ENCODE data around the gene CEP112. TPM values are rescaled to one million over a fixed set of nuclear protein-coding genes. Genes with fewer than 3 reads are reported as not detected.

CEP112 gene
- total and polyA plus RNA-seq, 2 donors (not counting 1 experiment from before 2014, with no cell fraction given), result 5.4 to 6.4 TPM

- no peak overlapping the region for H3K27ac ChIP-seq (ENCODE audit: insufficient read depth, low read length)
- H3K27me3 ChIP-seq (ENCODE audit: control insufficient read depth, insufficient read depth, low read length), result no peaks in the 10 kb centered on the region
- no peak overlapping the region for H3K4me2 ChIP-seq (ENCODE audit: extremely low read depth, insufficient read depth, low read length)
- no peaks in the 10 kb centered on the region for H3K36me3 ChIP-seq (ENCODE audit: control insufficient read depth, insufficient read depth, low read length)
- TF ChIP-seq CTCF (conservative IDR thresholded peaks at IDR 0.05 in 1 of 2, IDR thresholded peaks at IDR 0.05 in 1 of 2; ENCODE audit: low read depth in 1 of 2, low read length in 2 of 2) (no peak), EZH2 (IDR thresholded peaks at IDR 0.05; ENCODE audit: low read length, missing control alignments) (no peak)
- no peaks in the 10 kb centered on the region for H3K4me1 ChIP-seq (ENCODE audit: control insufficient read depth, extremely low read depth, insufficient read depth, low read length)
- no peaks in the 10 kb centered on the region for H3K9me3 ChIP-seq (ENCODE audit: control insufficient read depth, insufficient read depth, low read depth, low read length)
- H4K20me1 ChIP-seq (ENCODE audit: control insufficient read depth, extremely low read depth, insufficient read depth, low read length), result no peaks in the 10 kb centered on the region
- H3K4me3 ChIP-seq (replicated peaks in 1 of 4; ENCODE audit: control extremely low read depth in 1 of 4, insufficient read depth in 1 of 4, low read depth in 3 of 4, low read length in 4 of 4), result no peak overlapping the region
- no peak overlapping the region for H2AFZ ChIP-seq (ENCODE audit: low read length)
- H3K79me2 ChIP-seq (ENCODE audit: control insufficient read depth, insufficient read depth, low read length), result no peaks in the 10 kb centered on the region
- H3K9ac ChIP-seq (ENCODE audit: insufficient read depth, low read length), result no peak overlapping the region
- DNase-seq (ENCODE audit: low read depth in 2 of 2), result no peak
Measured at GRCh38 chr17:65667656-65668055, 524.3 kb downstream of the CEP112 start.

- TF ChIP-seq EZH2 (IDR thresholded peaks at IDR 0.05; ENCODE audit: low read length, missing control alignments) (no peak), CTCF (conservative IDR thresholded peaks at IDR 0.05 in 1 of 2, IDR thresholded peaks at IDR 0.05 in 1 of 2; ENCODE audit: low read depth in 1 of 2, low read length in 2 of 2) (no peak)
- Histone ChIP-seq H4K20me1 (ENCODE audit: control insufficient read depth, extremely low read depth, insufficient read depth, low read length) (no peaks in the 10 kb centered on the region), H3K9ac (ENCODE audit: insufficient read depth, low read length) (no peak overlapping the region), H3K4me3 (replicated peaks in 1 of 4; ENCODE audit: control extremely low read depth in 1 of 4, insufficient read depth in 1 of 4, low read depth in 3 of 4, low read length in 4 of 4) (no peak overlapping the region), H3K36me3 (ENCODE audit: control insufficient read depth, insufficient read depth, low read length) (no peaks in the 10 kb centered on the region), H3K4me2 (ENCODE audit: extremely low read depth, insufficient read depth, low read length) (no peak overlapping the region), H3K27me3 (ENCODE audit: control insufficient read depth, insufficient read depth, low read length) (no peaks in the 10 kb centered on the region), H3K4me1 (ENCODE audit: control insufficient read depth, extremely low read depth, insufficient read depth, low read length) (no peaks in the 10 kb centered on the region), H3K27ac (ENCODE audit: insufficient read depth, low read length) (no peak overlapping the region), H2AFZ (ENCODE audit: low read length) (no peak overlapping the region), H3K9me3 (ENCODE audit: control insufficient read depth, insufficient read depth, low read depth, low read length) (no peaks in the 10 kb centered on the region), H3K79me2 (ENCODE audit: control insufficient read depth, insufficient read depth, low read length) (no peaks in the 10 kb centered on the region)
- DNase-seq (ENCODE audit: low read depth in 2 of 2), result peak in 1 of 2 donors; percentile 23
Measured at GRCh38 chr17:65666876-65667321, 525.0 kb downstream of the CEP112 start.

GRCh38 chr17:65665966-65666365 is 526.0 kb downstream of the CEP112 start:
- DNase-seq (ENCODE audit: low read depth in 2 of 2), result no peak
- no peak overlapping the region for H3K9ac ChIP-seq (ENCODE audit: insufficient read depth, low read length)
- H3K9me3 ChIP-seq (ENCODE audit: control insufficient read depth, insufficient read depth, low read depth, low read length), result no peaks in the 10 kb centered on the region
- no peak overlapping the region for H3K4me2 ChIP-seq (ENCODE audit: extremely low read depth, insufficient read depth, low read length)
- no peak overlapping the region for H3K27ac ChIP-seq (ENCODE audit: insufficient read depth, low read length)
- H3K36me3 ChIP-seq (ENCODE audit: control insufficient read depth, insufficient read depth, low read length), result no peaks in the 10 kb centered on the region
- no peaks in the 10 kb centered on the region for H3K79me2 ChIP-seq (ENCODE audit: control insufficient read depth, insufficient read depth, low read length)
- no peak overlapping the region for H3K4me3 ChIP-seq (replicated peaks in 1 of 4; ENCODE audit: control extremely low read depth in 1 of 4, insufficient read depth in 1 of 4, low read depth in 3 of 4, low read length in 4 of 4)
- no peak for TF ChIP-seq EZH2 (IDR thresholded peaks at IDR 0.05; ENCODE audit: low read length, missing control alignments)
- TF ChIP-seq CTCF (conservative IDR thresholded peaks at IDR 0.05 in 1 of 2, IDR thresholded peaks at IDR 0.05 in 1 of 2; ENCODE audit: low read depth in 1 of 2, low read length in 2 of 2), result no peak
- no peaks in the 10 kb centered on the region for H3K27me3 ChIP-seq (ENCODE audit: control insufficient read depth, insufficient read depth, low read length)
- H3K4me1 ChIP-seq (ENCODE audit: control insufficient read depth, extremely low read depth, insufficient read depth, low read length), result no peaks in the 10 kb centered on the region
- no peak overlapping the region for H2AFZ ChIP-seq (ENCODE audit: low read length)
- H4K20me1 ChIP-seq (ENCODE audit: control insufficient read depth, extremely low read depth, insufficient read depth, low read length), result no peaks in the 10 kb centered on the region

All from fibroblast of lung (primary cell).